Lung (tissue), 4 donors: ENCODE data around the gene DHRS12. TPM values are rescaled to one million over a fixed set of nuclear protein-coding genes. Genes with fewer than 3 reads are reported as not detected.

ENCODE experiments used
- polyA plus RNA-seq, 2 donors: library from polyadenylated mRNA; stranded (reverse); fragments of 200-250 nt; gene quantifications; one replicate each; pipeline ENCODE4 v1.2.1, GENCODE V29; 2013
- total RNA-seq, 2 donors: library from RNA; depleted of rRNA in 1 of 2; stranded (reverse); fragments of >200 nt in 1 of 2; gene quantifications; one replicate each; pipeline ENCODE4 v1.2.1, GENCODE V29; 2014 to 2021
- donor health status: Bipolar disorder and iron deficiency.
- donor health status: healthy.
- donor health status: DM: yes; HTN: yes; CAD: no.

The DHRS12 gene
- total and polyA plus RNA-seq, 4 donors = 8.5 to 17.9 (median 12.0) TPM

Other genes starting within 250 kb of the DHRS12 start
- gene WDFY2, start 219.7 kb downstream of the DHRS12 start, total RNA-seq = 10 to 100 TPM; 16.7 to 27.3 TPM
- 1 to 10 TPM; 4.6 to 5.0 TPM for gene WDFY2, start 219.7 kb downstream of the DHRS12 start, polyA plus RNA-seq
- gene TMEM272, start 41.0 kb upstream of the DHRS12 start, total RNA-seq = under 1 TPM; 0.09 to 0.55 TPM
- under 1 TPM; 0.08 to 0.09 TPM for gene TMEM272, start 41.0 kb upstream of the DHRS12 start, polyA plus RNA-seq
- gene CCDC70, start 57.8 kb upstream of the DHRS12 start, total RNA-seq = not detected
- not detected for gene CCDC70, start 57.8 kb upstream of the DHRS12 start, polyA plus RNA-seq
- gene ATP7B, start 207.3 kb upstream of the DHRS12 start, total RNA-seq = 10 to 100 TPM in 1 of 2 donors, 1 to 10 TPM in 1; 6.8 to 10.2 TPM
- gene ATP7B, start 207.3 kb upstream of the DHRS12 start, polyA plus RNA-seq = 1 to 10 TPM; 1.4 to 2.0 TPM
- 10 to 100 TPM; 24.4 to 31.3 TPM for gene ALG11, start 208.2 kb upstream of the DHRS12 start, total RNA-seq
- gene ALG11, start 208.2 kb upstream of the DHRS12 start, polyA plus RNA-seq = 1 to 10 TPM; 5.3 to 8.7 TPM
- gene UTP14C, start 220.5 kb upstream of the DHRS12 start, total RNA-seq = 10 to 100 TPM; 14.8 to 26.8 TPM
- 1 to 10 TPM; 2.8 to 8.2 TPM for gene UTP14C, start 220.5 kb upstream of the DHRS12 start, polyA plus RNA-seq